OCI-LY7 (cell line): ENCODE results near the gene XRRA1.

ENCODE experiments used
- CTCF ChIP-seq: fragments of 200-600 bp; sonication (generic); conservative IDR thresholded peaks from 2 replicates; pipeline ENCODE4 v1.5.1; 2014; ENCODE audit warnings: mild to moderate bottlenecking, antibody characterized with exemption, low read length, moderate library complexity, mixed read lengths
- EZH2phosphoT487 ChIP-seq: fragments of 200-600 bp; sonication (generic); IDR thresholded peaks from 2 replicates; pipeline ENCODE4 v1.6.1; 2018; ENCODE audit warnings: low read depth, borderline replicate concordance, mild to moderate bottlenecking, mixed run types, antibody characterized with exemption, low read length, moderate library complexity, mixed read lengths

- TF ChIP-seq CTCF (no peak), EZH2phosphoT487 (no peak)
Observed at GRCh38 chr11:74949753-74950137, 854 bp upstream of the XRRA1 start.
